Loucy (cell line): ENCODE measurements around the gene DLG2.

ENCODE experiments used
- EZH2phosphoT487 ChIP-seq: fragments of 200-600 bp; IDR thresholded peaks from 2 replicates; pipeline ENCODE4 v1.6.1; 2018; ENCODE audit warnings: antibody characterized with exemption, mild to moderate bottlenecking, moderate library complexity, borderline replicate concordance
- TF ChIP-seq, protein P1 (sequence below): fragments of 200-600 bp; sonication (generic); conservative IDR thresholded peaks from 2 replicates; pipeline ENCODE4 v1.5.1; 2014; ENCODE audit warnings: mild to moderate bottlenecking, antibody characterized with exemption, low read length

- TF ChIP-seq, protein P1, sequence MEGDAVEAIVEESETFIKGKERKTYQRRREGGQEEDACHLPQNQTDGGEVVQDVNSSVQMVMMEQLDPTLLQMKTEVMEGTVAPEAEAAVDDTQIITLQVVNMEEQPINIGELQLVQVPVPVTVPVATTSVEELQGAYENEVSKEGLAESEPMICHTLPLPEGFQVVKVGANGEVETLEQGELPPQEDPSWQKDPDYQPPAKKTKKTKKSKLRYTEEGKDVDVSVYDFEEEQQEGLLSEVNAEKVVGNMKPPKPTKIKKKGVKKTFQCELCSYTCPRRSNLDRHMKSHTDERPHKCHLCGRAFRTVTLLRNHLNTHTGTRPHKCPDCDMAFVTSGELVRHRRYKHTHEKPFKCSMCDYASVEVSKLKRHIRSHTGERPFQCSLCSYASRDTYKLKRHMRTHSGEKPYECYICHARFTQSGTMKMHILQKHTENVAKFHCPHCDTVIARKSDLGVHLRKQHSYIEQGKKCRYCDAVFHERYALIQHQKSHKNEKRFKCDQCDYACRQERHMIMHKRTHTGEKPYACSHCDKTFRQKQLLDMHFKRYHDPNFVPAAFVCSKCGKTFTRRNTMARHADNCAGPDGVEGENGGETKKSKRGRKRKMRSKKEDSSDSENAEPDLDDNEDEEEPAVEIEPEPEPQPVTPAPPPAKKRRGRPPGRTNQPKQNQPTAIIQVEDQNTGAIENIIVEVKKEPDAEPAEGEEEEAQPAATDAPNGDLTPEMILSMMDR: no peak
- TF ChIP-seq EZH2phosphoT487: no peak
Observed at GRCh38 chr11:85045716-85046115, 581.4 kb downstream of the DLG2 start.
